ENCODE results near the gene ARHGAP33.
A peak's percentile ranks its signal among the peaks of the same experiment; 100 is the strongest.
"Not testable (repeated sequence)": the region's sequence is repeated elsewhere in the genome, so short reads cannot be mapped to it uniquely, and the experiment has no call there.

Gene ARHGAP33

DNA sequence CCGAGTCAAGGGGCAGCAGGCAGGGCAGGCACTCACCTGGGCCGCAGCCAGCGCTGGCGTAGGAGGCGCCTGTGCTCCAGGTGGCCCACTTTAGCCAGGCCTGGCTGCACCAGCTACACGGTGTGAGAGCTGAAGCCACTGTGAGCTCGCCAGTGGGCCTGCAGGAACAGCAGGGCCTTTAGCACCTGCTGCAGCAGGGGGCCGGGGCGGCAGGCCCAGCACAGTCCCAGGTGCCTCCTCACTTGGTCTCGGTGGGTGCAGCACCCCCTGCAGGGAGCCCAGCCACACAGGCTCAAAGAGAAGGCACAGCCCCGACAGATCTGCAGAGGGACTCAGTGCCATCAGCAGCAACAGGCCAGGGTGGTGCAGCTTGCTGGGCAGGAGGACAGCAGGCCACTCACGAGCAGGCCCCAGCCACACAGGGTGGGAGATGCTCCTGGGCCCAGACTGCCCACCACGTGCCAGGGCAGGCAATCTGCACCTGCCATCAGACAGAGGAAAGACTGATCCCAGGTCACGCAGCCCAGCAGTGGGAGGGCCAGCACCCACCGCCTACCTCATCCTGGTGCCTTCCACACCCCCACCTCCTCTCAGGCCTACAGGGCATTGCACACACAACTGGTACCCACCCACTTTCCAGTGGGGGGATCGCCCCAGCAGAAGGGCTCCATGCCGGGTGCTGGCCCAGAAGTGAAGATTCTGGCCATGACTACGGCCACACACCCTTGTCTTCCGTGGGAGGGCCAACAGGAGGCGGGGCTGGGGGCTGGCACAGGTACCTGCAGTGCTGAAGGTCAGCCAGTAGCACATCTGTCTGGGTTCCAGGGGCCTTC, 15.8 kb downstream of the ARHGAP33 start:
- H3K27me3 Mint-ChIP-seq = no peaks in the 10 kb centered on the region
- H3K4me3 Mint-ChIP-seq = no peak overlapping the region
- no peaks in the 10 kb centered on the region for H3K36me3 Mint-ChIP-seq
- H3K9me3 Mint-ChIP-seq = no peaks in the 10 kb centered on the region
- H3K4me1 Mint-ChIP-seq = no peaks in the 10 kb centered on the region
- no peak overlapping the region for H3K27ac Mint-ChIP-seq

DNA sequence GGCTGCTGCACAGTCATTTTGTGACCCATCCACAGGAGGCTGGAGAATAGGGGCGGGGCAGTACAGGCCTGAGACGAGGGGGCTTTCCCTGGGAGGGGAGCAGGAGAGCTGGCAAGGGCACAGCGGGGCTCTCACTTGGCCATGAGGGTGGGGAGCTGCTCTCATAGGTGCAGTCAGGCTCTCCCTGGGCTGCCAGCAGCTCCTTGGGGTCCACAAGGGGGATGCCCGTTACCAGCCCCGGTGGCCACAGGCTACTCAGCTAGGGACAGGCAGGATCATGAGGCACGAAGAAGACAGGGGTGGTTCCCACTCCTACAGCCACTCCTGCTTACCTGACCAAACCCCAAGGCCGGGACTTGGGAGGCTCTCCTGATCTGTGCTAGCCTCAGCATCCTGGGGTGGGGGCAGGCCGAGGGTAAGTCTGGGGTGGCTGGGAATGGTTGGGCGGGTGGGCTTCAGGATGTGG, 16.5 kb downstream of the ARHGAP33 start:
- Mint-ChIP-seq H3K36me3 (no peaks in the 10 kb centered on the region), H3K9me3 (no peaks in the 10 kb centered on the region), H3K27me3 (peaks cover 5% of the 10 kb centered on the region), H3K4me3 (no peak overlapping the region), H3K27ac (no peak overlapping the region), H3K4me1 (no peaks in the 10 kb centered on the region)

DNA sequence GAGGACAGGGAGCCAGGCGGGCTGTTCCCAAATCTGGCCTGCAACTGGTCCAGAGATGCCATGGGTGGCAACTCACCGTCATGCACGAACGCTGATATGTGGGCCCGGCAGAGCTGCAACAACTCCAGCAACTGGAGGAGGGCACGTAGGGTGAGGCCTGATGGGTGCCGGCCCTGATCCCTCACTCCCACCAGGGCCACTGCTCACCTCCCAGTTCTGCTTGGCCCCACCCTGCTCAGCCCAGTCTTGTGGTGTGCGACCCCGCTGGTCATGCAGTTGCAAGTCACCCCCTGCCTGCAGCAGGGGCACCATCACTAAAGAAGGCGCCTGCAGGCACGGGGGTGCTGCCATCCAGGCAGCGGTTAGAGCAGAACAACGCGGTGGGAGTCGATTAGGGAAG, 16.9 kb downstream of the ARHGAP33 start:
- no peak overlapping the region for H3K4me3 Mint-ChIP-seq
- H3K27me3 Mint-ChIP-seq = peaks cover 9% of the 10 kb centered on the region
- H3K4me1 Mint-ChIP-seq = no peaks in the 10 kb centered on the region
- H3K9me3 Mint-ChIP-seq = no peaks in the 10 kb centered on the region
- no peak overlapping the region for H3K27ac Mint-ChIP-seq
- H3K36me3 Mint-ChIP-seq = no peaks in the 10 kb centered on the region

DNA sequence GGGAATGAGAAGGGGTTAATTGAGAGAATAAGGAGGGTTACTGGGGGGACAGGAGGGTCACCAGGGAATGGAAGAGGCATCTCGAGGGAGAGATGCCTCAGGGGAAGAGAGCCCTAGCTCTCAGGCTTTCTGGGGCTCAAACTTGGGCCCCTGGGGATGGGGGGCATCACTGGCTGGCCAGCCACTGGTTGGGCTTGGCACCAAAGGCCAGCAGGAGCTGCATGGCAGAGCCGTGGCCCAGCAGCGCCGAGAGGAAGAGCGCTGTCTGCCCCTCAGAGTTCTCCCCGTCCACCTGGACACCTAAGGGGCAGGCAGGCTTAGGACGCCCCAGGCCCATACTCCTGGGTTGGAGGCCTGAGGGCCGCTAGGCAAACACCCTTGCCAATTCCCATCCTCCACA, 17.5 kb downstream of the ARHGAP33 start:
- Mint-ChIP-seq H3K9me3 (no peaks in the 10 kb centered on the region), H3K4me1 (no peaks in the 10 kb centered on the region), H3K36me3 (no peaks in the 10 kb centered on the region), H3K27ac (no peak overlapping the region), H3K4me3 (no peak overlapping the region), H3K27me3 (peaks cover 10% of the 10 kb centered on the region)

DNA sequence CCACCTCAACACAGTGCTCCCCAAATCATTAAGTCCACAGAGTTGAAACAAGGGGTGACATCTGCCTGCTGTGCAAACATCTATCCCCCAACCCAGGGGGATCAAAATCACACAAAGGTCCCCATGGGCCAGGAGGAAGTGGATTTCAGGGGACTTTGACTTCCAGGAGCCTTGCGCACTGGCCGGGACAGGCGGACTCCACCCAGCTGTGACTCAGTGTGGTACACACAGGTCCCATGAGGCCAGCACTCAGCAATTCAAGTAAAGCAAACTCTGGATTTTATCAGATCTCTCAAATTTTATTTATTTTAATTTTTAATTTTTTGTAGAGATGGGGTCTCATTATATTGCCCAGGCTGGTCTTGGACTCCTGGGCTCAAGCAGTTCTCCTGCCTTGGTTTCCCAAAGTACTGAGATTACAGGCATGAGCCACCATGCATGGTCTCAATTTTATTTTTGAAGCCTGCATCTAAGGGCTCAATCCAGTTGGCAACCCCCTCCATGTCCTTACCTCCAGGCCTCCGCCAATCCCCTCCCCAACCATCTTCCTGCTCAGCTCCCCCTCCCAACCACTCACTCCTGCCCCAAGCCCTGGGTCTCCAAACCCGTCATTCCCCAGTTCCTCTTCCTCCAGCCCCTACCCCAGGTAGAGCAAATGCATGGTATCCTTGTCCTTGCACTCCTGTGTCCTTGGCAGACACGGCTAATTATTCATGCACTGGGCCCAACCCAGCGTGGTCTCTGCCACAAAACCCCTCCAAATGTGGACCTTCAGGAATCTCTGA, 18.2 kb downstream of the ARHGAP33 start:
- H3K27ac Mint-ChIP-seq = no peak overlapping the region
- H3K4me1 Mint-ChIP-seq = no peaks in the 10 kb centered on the region
- H3K9me3 Mint-ChIP-seq = no peaks in the 10 kb centered on the region
- H3K36me3 Mint-ChIP-seq = no peaks in the 10 kb centered on the region
- H3K4me3 Mint-ChIP-seq = no peak overlapping the region
- H3K27me3 Mint-ChIP-seq = peaks cover 12% of the 10 kb centered on the region

DNA sequence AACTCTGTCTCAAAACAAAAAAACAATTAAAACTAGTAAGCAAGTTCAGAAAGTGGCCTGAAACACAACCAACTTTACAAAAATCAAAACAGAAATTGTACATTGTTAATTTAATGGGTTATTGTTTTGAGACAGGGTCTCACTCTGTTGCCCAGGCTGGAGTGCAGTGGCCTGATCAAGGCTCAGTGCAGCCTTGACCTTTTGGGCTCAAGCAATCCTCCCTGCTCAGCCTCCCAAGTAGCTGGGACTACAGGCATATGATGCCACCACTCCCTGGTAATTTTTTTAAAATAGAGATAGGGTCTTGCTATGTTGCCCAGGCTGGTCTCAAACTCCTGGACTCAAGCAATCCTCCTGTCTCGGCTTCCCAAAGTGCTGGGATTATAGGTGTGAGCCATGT, 20.2 kb downstream of the ARHGAP33 start:
- not testable (repeated sequence) for H3K4me3 Mint-ChIP-seq

DNA sequence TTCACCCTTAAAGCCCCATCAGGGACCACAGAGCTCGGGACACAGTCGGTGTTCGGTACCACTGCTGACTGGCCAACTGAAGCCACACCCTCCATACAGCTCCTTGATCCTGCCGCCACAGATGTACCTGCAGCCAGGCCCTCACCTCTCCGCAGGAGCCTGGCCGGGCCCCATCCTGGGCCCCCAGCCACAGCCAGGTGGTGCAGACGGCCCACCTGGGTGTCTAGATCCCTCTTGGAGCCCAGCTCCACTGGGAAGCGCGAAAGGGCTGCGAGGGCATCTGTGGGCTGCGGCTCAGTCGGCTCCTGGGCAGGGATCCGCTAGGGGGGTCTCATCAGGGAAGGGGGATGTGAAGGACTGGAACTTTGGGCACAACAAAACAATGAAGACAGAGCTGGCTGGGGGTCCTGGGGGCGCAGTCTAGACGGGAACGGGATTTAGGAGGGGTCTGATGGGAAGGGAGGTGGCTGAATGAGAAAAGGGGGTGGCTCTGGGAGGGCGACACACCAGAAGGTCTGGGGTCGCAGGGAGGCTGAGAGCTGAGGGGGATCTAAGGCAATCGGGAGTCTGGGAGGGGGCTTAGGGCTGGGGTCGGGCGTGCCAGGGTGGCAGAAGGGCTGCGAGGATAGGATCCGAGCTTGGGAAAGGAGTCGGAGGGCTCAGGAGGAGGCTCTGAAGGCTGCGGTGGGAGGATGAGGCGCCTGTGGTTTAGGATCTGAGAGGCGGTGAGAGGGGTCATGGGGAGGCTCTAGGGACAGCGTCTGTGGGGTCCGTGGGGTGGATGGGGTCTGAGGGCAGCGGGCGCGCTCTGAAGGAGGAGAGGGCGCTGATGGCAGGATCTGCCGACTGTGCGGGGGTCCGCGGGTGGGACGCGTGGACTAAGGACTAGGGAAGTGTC, 21.5 kb downstream of the ARHGAP33 start:
- H3K4me1 Mint-ChIP-seq = no peaks in the 10 kb centered on the region
- peaks cover 1% of the 10 kb centered on the region for H3K36me3 Mint-ChIP-seq
- peaks cover 14% of the 10 kb centered on the region for H3K27me3 Mint-ChIP-seq
- H3K4me3 Mint-ChIP-seq = no peak overlapping the region
- H3K9me3 Mint-ChIP-seq = no peaks in the 10 kb centered on the region
- no peak overlapping the region for H3K27ac Mint-ChIP-seq

More for the DNA sequence above, 20.2 kb downstream of the ARHGAP33 start:
- H3K27ac Mint-ChIP-seq, H3K36me3 Mint-ChIP-seq, H3K4me1 Mint-ChIP-seq, H3K9me3 Mint-ChIP-seq: not testable (repeated sequence)
- peaks cover 14% of the 10 kb centered on the region for H3K27me3 Mint-ChIP-seq

DNA sequence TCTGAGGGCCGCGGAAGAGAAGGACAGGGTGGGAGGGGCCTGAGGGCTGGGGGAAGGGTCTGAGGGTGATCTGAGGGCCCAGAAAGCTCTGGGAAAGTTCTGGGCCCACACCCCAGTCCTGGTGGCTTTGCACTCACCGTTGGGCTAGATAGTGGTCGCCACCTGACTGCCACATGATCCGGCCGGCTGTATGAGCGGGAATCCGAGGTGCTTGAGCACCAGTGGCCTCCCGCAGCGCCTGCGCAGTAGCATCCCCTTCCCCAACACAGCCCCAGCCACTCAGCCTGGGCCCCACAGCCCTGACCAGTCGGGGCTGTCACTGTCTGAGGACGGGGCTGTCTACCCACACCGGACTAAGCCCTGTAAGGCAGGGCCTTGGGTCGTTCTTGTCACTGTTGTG, 22.3 kb downstream of the ARHGAP33 start:
- H3K27ac Mint-ChIP-seq = no peak overlapping the region
- H3K4me3 Mint-ChIP-seq = no peak overlapping the region
- peaks cover 14% of the 10 kb centered on the region for H3K27me3 Mint-ChIP-seq
- no peaks in the 10 kb centered on the region for H3K9me3 Mint-ChIP-seq
- peaks cover 1% of the 10 kb centered on the region for H3K36me3 Mint-ChIP-seq
- H3K4me1 Mint-ChIP-seq = no peaks in the 10 kb centered on the region

DNA sequence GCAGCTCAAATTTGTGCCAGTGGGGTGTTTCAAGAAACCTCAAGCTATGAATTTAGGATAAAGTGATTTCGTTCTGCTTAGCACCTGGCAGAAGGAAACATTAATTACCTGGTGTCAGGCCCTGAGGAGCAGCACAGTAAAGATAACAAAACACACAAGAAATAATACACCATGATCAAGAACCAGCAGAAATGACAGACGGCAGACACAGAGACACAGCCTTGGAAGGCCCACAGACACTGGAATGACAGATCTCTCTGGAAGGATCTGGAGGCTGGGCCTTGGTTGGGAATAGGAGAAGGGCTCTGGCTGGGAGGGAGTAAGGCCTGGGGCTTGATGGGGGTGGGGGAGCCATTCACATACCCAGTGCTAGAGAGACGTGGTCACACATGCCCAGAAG, 26.5 kb downstream of the ARHGAP33 start:
- H3K27ac Mint-ChIP-seq = no peak overlapping the region
- H3K27me3 Mint-ChIP-seq = peaks cover 10% of the 10 kb centered on the region
- no peaks in the 10 kb centered on the region for H3K9me3 Mint-ChIP-seq
- H3K36me3 Mint-ChIP-seq = peaks cover 1% of the 10 kb centered on the region
- no peak overlapping the region for H3K4me3 Mint-ChIP-seq
- no peaks in the 10 kb centered on the region for H3K4me1 Mint-ChIP-seq

DNA sequence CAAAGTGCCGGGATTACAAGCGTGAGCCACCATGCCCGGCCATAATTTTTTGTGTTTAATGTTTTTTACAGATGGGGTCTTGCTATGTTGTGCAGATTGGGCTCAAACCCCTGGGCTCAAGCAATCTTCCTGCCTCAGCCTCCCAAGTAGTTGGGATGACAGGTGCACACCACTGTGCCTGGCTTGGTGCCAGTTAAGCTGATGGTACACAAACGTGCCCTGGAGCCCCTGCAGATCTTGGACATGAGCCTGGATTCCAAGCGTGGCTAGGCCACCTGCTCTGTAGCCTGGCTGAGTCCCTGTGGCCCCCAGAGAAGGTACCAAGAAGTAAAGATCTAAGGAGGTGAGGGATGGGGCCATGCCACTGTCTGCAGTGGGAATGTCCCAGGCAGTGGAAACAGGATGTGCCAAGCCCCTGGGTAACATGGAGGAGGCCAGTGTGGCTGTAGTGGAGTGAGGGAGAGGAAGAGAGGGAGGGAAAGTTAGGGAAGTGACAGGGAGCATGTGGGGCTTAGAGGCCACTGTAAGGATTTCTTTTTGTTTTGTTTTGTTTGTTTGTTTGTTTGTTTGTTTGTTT, 30.2 kb downstream of the ARHGAP33 start:
- H3K27me3 Mint-ChIP-seq = no peaks in the 10 kb centered on the region
- peak overlapping the region; percentile 30 for H3K27ac Mint-ChIP-seq
- H3K36me3 Mint-ChIP-seq = peaks cover 1% of the 10 kb centered on the region
- H3K4me3 Mint-ChIP-seq = no peak overlapping the region
- no peaks in the 10 kb centered on the region for H3K9me3 Mint-ChIP-seq
- H3K4me1 Mint-ChIP-seq = no peaks in the 10 kb centered on the region

DNA sequence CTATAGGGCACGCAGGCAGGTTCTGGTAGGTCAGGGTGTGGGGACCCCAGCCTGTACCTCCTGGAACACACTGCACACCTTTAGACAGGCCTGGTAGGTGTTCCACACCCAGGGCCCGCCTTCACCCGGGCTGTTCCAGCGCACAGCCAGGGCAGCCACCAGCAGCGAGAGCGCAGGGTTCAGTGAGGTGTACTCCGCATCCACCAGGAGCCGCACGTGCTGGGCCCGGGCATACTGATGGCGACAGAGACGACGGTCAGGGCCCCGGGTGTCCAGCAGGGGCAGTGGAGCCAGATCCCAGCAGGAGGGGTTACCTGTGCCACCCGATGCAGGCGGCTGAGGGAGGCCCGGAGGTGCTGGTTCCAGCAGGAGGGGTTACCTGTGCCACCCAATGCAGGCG, 31.2 kb downstream of the ARHGAP33 start:
- Mint-ChIP-seq H3K27ac (no peak overlapping the region), H3K27me3 (peaks cover 3% of the 10 kb centered on the region), H3K36me3 (peaks cover 1% of the 10 kb centered on the region), H3K4me3 (no peak overlapping the region), H3K9me3 (no peaks in the 10 kb centered on the region), H3K4me1 (no peaks in the 10 kb centered on the region)

DNA sequence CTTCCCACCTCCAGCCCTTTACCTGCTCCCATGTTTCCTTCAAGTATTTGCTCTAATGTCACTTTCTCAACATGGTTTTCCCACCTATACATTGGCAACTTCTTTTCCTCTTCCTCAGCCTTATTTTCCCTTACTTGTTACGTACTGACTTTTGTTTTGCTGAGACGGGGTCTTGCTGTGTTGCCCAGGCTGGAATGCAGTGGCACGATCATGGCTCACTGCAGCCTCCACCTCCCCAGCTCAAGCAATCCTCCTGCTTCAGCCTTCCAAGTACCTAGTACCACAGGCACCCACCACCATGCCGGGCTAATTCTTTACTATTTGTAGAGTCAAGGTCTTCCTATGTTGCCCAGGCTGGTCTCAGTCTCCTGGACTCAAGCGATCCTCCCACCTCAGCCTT, 32.3 kb downstream of the ARHGAP33 start:
- no peaks in the 10 kb centered on the region for H3K36me3 Mint-ChIP-seq
- peaks cover 3% of the 10 kb centered on the region for H3K27me3 Mint-ChIP-seq
- H3K4me3 Mint-ChIP-seq = no peak overlapping the region
- H3K9me3 Mint-ChIP-seq = no peaks in the 10 kb centered on the region
- no peak overlapping the region for H3K27ac Mint-ChIP-seq
- H3K4me1 Mint-ChIP-seq = no peaks in the 10 kb centered on the region

DNA sequence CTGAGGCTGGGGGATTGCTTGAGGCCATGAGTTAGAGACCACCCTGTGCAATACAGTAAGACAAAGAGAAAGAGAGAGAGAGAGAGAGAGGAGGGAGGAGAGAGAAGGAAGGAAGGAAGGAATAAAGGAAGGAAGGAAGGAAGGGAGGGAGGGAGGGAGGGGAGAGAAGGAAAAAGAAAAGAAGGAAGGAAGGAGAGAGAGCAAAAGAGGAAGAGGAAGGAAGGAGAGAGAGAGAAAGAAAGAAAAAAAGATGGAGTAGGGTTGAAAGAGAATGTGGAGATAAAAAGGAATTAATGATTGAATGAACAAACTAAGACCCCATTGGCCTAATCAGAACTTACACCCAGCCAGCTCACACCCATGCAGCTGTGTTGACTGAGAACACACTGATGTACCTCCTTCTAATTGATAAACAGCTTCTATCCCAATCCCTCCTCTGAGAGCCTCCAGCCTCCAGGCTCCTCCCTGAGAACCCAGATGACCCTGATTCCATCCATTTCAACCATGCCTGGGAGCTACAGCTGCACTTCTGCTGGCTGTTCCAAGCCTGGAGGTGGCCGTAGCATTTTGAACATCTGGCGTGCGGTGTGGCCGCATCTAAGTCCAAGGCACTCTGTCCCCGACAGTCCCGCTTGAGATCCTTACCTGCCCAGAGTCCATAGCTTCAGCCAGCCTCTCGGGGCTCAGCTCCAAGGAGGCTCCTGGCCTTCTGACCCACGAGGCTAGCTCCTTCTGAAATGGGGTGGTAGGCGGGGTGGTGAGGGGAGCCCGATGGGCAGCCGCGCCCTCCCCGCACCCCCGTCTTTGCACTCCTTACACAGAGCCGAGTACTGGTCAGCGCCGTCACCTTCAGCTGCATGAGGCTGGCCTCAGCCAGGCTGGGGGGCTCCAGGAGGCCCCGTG, 36.2 kb downstream of the ARHGAP33 start:
- Mint-ChIP-seq H3K27ac (no peak overlapping the region), H3K9me3 (no peaks in the 10 kb centered on the region), H3K4me3 (no peak overlapping the region), H3K4me1 (no peaks in the 10 kb centered on the region), H3K27me3 (peaks cover 5% of the 10 kb centered on the region), H3K36me3 (no peaks in the 10 kb centered on the region)

DNA sequence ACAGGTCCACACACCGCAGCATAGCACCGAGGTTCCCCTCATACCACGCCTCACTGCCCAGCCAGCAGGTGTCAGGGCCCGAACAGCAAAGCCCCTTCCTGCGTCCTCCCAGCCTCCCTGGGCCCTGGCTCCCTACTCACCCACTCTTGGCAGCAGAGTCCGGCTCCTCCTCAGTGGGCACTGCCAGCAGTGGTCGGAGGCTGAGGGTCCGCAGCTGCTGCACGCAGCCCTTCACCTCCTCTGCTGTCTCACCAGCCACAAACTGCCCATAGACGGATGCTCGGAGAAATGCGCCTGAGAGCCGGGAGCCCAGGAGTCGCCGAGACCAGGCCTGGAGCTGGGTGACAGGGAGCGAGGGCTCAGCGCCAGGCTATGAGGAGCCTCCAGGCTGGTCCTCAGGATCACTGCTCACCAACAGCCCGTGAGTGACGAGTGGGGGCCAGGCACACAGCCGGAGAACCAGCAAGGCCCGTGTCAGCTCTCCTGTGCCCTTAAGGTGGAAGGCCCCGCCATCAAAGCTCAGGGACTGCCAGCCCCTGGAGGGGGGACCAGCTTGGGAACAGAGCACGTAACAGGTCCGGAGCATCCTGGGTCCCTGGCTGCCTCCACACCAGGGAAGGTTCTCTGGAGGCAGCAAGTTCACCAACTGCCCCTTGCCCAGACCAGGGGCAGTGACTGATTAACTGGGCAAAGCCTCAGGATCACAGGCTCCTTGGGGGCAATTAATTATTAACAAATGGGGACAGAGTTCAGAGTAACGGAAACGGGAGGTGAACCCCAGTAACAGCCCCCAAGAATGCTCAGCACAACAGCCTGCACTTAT, 37.1 kb downstream of the ARHGAP33 start, which contains the start of gene PRODH2:
Gene PRODH2, minus strand, starts transcription at position 626 of the 823 bp plus-strand sequence. Its CDS starts 40 bp downstream, at position 586.
- H3K9me3 Mint-ChIP-seq = no peaks in the 10 kb centered on the region
- peaks cover 7% of the 10 kb centered on the region for H3K27me3 Mint-ChIP-seq
- H3K4me3 Mint-ChIP-seq = no peak within 1 kb of the TSS
- no peaks in the 10 kb centered on the region for H3K36me3 Mint-ChIP-seq
- H3K27ac Mint-ChIP-seq = no peak within 1 kb of the TSS
- H3K4me1 Mint-ChIP-seq = no peaks in the 10 kb centered on the region
